Lower lobe of right lung (tissue), 2 donors: ENCODE results near the gene QSOX2. TPM values are rescaled to one million over a fixed set of nuclear protein-coding genes. Genes with fewer than 3 reads are reported as not detected.
A peak's percentile ranks its signal among the peaks of the same experiment; 100 is the strongest.

Source experiments
- ATAC-seq, 2 donors: fragments of 200-7000 bp; cut with Tn5 transposase; one replicate each; pipeline ENCODE4 v1.9.1; 2020 to 2022; ENCODE audit warnings: mild to moderate bottlenecking in 2 of 2, moderate library complexity in 2 of 2
- DNase-seq: peaks from one replicate; pipeline ENCODE4 v3.0.0-alpha.2; 2020
- H3K27ac ChIP-seq: fragments of 200-600 bp; one replicate; pipeline ENCODE4 v1.8.0; 2022
- H3K27me3 ChIP-seq: fragments of 200-600 bp; one replicate; pipeline ENCODE4 v1.8.0; 2022; ENCODE audit warnings: low read depth
- H3K36me3 ChIP-seq: fragments of 200-600 bp; one replicate; pipeline ENCODE4 v1.8.0; 2022; ENCODE audit warnings: mild to moderate bottlenecking
- H3K4me1 ChIP-seq: fragments of 200-600 bp; one replicate; pipeline ENCODE4 v1.8.0; 2022
- H3K4me3 ChIP-seq: fragments of 200-600 bp; one replicate; pipeline ENCODE4 v1.8.0; 2022; ENCODE audit warnings: mild to moderate bottlenecking
- H3K9me3 ChIP-seq: fragments of 200-600 bp; one replicate; pipeline ENCODE4 v1.8.0; 2022
- intact Hi-C: fragments of 100-400 bp; cut with DNase I; formaldehyde crosslinking; loops from one replicate; pipeline ENCODE4 v1.11.0; 2022
- total RNA-seq: library from RNA; stranded (reverse); fragmentation: NEBNext Ultra II Directional; extraction: Animal tissue kit (Norgen Biotek cat#: 25700); gene quantifications from one replicate; pipeline ENCODE4 v1.2.1, GENCODE V29; 2021
- TF ChIP-seq, protein P1 (sequence below): fragments of 200-600 bp; IDR thresholded peaks from one replicate; pipeline ENCODE4 v1.8.0; 2022; ENCODE audit warnings: antibody characterized with exemption, mild to moderate bottlenecking
- donor health status: DM: no; HTN: yes; CAD: no; lungs with severe emphysema.

The QSOX2 gene
- total RNA-seq, 1 donor from 2014 or later, result 10.5 TPM

GRCh38 chr9:136283291-136284235 is 38.0 kb upstream of the QSOX2 start:
- Histone ChIP-seq H3K36me3 (no peaks in the 10 kb centered on the region), H3K27ac (no peak overlapping the region), H3K9me3 (no peaks in the 10 kb centered on the region), H3K4me1 (peaks cover 6% of the 10 kb centered on the region), H3K27me3 (peaks cover 31% of the 10 kb centered on the region), H3K4me3 (peak overlapping the region; percentile 30)
- intact Hi-C loops, result no loop called here
- ATAC-seq, result peak; percentile 90 to 94
- DNase-seq, result peak; percentile 82
- TF ChIP-seq, protein P1, sequence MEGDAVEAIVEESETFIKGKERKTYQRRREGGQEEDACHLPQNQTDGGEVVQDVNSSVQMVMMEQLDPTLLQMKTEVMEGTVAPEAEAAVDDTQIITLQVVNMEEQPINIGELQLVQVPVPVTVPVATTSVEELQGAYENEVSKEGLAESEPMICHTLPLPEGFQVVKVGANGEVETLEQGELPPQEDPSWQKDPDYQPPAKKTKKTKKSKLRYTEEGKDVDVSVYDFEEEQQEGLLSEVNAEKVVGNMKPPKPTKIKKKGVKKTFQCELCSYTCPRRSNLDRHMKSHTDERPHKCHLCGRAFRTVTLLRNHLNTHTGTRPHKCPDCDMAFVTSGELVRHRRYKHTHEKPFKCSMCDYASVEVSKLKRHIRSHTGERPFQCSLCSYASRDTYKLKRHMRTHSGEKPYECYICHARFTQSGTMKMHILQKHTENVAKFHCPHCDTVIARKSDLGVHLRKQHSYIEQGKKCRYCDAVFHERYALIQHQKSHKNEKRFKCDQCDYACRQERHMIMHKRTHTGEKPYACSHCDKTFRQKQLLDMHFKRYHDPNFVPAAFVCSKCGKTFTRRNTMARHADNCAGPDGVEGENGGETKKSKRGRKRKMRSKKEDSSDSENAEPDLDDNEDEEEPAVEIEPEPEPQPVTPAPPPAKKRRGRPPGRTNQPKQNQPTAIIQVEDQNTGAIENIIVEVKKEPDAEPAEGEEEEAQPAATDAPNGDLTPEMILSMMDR, result peak; percentile 88

DNA sequence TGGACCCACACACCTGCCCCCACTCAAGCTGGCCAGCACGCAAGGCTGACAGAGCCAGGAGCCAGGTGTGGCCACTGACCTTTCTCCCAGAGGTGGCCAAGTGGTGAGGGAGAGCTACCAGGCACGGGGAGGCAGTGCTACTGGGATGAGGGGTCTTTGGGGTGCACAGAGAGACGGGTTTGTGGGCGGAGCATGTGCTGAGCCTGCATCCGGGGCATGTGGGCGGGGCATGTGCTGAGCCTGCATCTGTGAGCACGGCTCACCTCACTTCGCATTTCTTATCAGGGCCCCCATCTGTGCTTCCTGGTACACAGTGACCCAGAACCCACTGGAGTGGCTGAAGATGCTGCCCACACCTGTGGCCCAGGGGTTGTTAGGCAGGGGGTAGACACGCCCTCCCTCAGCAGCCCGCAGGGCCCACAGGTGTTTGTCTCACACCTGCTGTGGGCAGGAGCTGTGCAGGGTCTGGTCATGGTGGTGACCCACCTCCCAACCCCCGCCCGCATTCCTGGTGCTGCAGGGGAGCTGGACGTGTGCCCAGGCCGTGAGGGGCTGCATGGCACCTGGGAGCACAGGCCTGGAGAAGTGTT is 36.8 kb upstream of the QSOX2 start:
- ATAC-seq (no peak), DNase-seq (no peak)
- Histone ChIP-seq H3K4me3 (no peak overlapping the region), H3K27ac (no peak overlapping the region), H3K27me3 (peaks cover 26% of the 10 kb centered on the region), H3K36me3 (no peaks in the 10 kb centered on the region), H3K4me1 (peaks cover 6% of the 10 kb centered on the region), H3K9me3 (no peaks in the 10 kb centered on the region)
- TF ChIP-seq, protein P1, result no peak
- intact Hi-C loops, result no loop called here

GRCh38 chr9:136281421-136282271 is 36.0 kb upstream of the QSOX2 start:
- intact Hi-C loops, result no loop called here
- TF ChIP-seq, protein P1, result no peak
- Histone ChIP-seq H3K27ac (no peak overlapping the region), H3K27me3 (peaks cover 26% of the 10 kb centered on the region), H3K4me1 (peaks cover 6% of the 10 kb centered on the region), H3K4me3 (no peak overlapping the region), H3K9me3 (no peaks in the 10 kb centered on the region), H3K36me3 (no peaks in the 10 kb centered on the region)
- DNase-seq (no peak), ATAC-seq (no peak)

DNA sequence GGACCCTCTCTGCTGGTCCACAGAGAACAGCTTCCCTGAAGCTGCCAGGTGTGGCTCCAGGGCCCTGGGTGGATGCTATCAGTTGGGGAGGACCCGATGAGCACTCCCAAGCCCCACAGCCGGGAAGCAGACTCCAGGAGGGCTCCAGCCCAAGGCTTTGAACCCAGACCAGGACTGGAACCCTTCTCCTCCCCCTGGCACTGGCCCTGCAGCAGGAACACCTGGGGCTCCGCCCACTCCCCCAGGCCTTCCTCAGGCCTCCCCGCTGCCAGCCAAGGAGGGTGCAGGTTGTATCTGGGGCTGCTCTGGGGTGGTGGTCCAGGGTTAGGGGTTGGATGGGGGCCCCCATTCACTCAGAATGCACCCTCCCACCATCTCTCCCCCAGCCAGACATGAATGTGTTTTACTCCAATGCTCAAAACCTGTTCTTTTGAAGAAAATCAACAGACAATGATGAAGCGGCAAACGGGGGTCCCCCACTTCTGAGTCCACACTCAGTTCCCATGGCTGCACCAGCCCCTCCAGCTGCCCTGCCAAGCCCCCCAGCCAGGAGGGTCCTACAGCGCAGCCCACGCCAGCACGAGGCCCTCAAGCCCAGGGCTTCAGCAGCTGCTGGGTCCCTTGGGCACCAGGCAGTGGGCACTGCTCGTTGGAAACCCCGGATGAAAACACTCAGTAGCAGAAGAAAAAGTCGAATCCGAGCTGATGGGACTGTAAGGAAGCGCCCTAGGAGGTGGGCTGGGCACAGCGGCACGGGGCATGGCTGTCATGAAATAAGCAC is 35.1 kb upstream of the QSOX2 start:
- no peak for DNase-seq
- Histone ChIP-seq H3K36me3 (no peaks in the 10 kb centered on the region), H3K4me1 (peaks cover 6% of the 10 kb centered on the region), H3K4me3 (no peak overlapping the region), H3K9me3 (no peaks in the 10 kb centered on the region), H3K27ac (no peak overlapping the region), H3K27me3 (peaks cover 33% of the 10 kb centered on the region)
- no peak for ATAC-seq
- TF ChIP-seq, protein P1, result no peak
- intact Hi-C loops, result no loop called here

DNA sequence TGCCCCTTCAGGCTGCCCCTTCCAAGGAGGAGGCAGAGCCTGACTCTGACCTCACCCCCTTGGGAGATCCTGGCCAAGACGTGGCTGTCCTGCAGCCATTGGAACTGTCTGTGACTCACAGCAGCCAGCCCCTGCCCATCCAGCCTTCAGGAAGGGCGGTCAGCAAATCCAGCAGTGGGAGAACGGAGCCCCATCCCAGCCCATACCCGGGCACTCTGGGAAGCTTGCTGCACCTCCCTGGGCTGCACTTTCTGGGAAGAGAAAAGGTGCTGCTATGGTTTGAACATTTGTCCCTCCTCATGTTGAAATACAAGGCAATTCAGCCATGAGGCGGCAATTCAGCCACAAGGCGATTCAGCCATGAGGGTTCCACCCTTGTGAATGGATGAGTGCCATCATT is 33.9 kb upstream of the QSOX2 start:
- intact Hi-C loops, result no loop called here
- TF ChIP-seq, protein P1, result no peak
- ATAC-seq (no peak), DNase-seq (no peak)
- Histone ChIP-seq H3K27me3 (peaks cover 31% of the 10 kb centered on the region), H3K9me3 (no peaks in the 10 kb centered on the region), H3K27ac (no peak overlapping the region), H3K4me1 (peaks cover 6% of the 10 kb centered on the region), H3K36me3 (no peaks in the 10 kb centered on the region), H3K4me3 (no peak overlapping the region)
